Measurements from ENCODE around the gene GNB3. TPM values are rescaled to one million over a fixed set of nuclear protein-coding genes. Genes with fewer than 3 reads are reported as not detected.

Gene GNB3
- total RNA-seq, 4 donors from 2014 or later, result 0.17 to 1.2 (median 0.52) TPM; not detected in 1

DNA sequence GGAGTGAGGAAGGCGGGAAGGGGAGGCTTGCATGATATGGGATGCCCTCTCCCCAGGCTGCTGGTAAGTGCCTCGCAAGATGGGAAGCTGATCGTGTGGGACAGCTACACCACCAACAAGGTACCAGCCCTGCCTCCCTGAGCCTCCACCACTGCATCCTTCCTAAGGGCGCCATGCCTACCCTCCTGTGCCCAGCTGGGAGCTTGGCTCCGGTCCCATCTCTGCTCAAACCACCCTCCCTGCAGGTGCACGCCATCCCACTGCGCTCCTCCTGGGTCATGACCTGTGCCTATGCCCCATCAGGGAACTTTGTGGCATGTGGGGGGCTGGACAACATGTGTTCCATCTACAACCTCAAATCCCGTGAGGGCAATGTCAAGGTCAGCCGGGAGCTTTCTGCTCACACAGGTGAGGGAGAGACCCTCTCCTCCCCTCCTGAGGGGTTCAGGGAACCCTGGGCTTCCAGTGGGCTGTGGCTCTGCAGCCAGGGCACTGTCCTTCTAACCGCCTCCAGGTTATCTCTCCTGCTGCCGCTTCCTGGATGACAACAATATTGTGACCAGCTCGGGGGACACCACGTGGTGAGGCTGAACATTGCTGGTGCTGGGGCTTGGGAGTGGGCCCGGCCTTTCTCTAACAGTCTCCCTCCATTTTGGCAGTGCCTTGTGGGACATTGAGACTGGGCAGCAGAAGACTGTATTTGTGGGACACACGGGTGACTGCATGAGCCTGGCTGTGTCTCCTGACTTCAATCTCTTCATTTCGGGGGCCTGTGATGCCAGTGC, 2.6 kb downstream of the GNB3 start:
- WGBS, 2 donors, result 80 to 83% methylated on average over 16 of the region's 16 CpGs
- no peak for DNase-seq (ENCODE audit: low spot score in 2 of 2)
- intact Hi-C loops (cut with DNase I; ENCODE audit: low total_unique reads), result no loop called here

DNA sequence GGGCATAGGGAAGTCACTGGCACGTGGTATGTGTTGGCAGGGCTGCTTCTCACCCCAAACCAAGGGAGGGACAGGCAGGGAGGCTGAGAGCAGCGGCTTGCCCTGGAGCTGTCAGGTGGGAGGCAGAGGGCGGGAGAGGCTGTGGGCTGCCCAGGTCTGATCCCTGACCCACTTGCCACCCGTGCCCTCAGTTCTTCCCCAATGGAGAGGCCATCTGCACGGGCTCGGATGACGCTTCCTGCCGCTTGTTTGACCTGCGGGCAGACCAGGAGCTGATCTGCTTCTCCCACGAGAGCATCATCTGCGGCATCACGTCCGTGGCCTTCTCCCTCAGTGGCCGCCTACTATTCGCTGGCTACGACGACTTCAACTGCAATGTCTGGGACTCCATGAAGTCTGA, 4.7 kb downstream of the GNB3 start:
- no peak for DNase-seq (ENCODE audit: low spot score in 2 of 2)
- intact Hi-C loops (cut with DNase I; ENCODE audit: low total_unique reads), result no loop called here
- H3K4me3 ChIP-seq (ENCODE audit: low read depth, poor library complexity, severe bottlenecking), result no peak overlapping the region
- TF ChIP-seq, protein P1, sequence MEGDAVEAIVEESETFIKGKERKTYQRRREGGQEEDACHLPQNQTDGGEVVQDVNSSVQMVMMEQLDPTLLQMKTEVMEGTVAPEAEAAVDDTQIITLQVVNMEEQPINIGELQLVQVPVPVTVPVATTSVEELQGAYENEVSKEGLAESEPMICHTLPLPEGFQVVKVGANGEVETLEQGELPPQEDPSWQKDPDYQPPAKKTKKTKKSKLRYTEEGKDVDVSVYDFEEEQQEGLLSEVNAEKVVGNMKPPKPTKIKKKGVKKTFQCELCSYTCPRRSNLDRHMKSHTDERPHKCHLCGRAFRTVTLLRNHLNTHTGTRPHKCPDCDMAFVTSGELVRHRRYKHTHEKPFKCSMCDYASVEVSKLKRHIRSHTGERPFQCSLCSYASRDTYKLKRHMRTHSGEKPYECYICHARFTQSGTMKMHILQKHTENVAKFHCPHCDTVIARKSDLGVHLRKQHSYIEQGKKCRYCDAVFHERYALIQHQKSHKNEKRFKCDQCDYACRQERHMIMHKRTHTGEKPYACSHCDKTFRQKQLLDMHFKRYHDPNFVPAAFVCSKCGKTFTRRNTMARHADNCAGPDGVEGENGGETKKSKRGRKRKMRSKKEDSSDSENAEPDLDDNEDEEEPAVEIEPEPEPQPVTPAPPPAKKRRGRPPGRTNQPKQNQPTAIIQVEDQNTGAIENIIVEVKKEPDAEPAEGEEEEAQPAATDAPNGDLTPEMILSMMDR (IDR thresholded peaks at IDR 0.05), result no peak
- no peak for TF ChIP-seq POLR2A (IDR thresholded peaks at IDR 0.05)
- 89 to 90% methylated on average over 17 of the region's 17 CpGs for WGBS, 2 donors

More for the DNA sequence above, 2.6 kb downstream of the GNB3 start:
- no peak overlapping the region for H3K4me3 ChIP-seq (ENCODE audit: low read depth, poor library complexity, severe bottlenecking)
- TF ChIP-seq, protein P1 (IDR thresholded peaks at IDR 0.05), result no peak
- no peak for TF ChIP-seq POLR2A (IDR thresholded peaks at IDR 0.05)

DNA sequence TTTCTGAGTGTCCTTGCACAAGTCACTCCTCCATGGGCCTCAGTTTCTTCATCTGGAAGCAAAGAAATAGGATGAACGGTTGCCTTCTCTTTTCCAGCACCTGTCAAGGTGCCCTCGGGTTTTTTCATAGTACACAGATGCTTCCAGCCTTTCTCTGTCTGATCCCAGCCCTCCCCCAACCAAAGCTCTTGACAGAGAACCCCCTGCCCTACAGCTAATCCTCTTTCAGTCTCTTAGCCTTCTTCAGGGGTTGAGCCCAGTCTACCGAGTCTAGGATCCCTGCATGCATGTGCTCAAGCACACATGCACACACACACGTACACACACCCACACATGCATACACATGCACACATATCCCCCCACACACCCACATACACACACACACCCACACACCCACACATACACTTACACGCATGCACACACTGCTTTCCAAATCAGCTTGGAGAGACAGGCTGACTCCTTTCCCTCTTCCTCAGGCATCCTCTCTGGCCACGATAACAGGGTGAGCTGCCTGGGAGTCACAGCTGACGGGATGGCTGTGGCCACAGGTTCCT, 5.7 kb downstream of the GNB3 start:
- no peak overlapping the region for H3K4me3 ChIP-seq (ENCODE audit: low read depth, poor library complexity, severe bottlenecking)
- TF ChIP-seq POLR2A (IDR thresholded peaks at IDR 0.05), result no peak
- TF ChIP-seq, protein P1 (IDR thresholded peaks at IDR 0.05), result no peak
- no peak for DNase-seq (ENCODE audit: low spot score in 2 of 2)
- intact Hi-C loops (cut with DNase I; ENCODE audit: low total_unique reads), result no loop called here
- 84 to 88% methylated on average over 7 of the region's 7 CpGs for WGBS, 2 donors

DNA sequence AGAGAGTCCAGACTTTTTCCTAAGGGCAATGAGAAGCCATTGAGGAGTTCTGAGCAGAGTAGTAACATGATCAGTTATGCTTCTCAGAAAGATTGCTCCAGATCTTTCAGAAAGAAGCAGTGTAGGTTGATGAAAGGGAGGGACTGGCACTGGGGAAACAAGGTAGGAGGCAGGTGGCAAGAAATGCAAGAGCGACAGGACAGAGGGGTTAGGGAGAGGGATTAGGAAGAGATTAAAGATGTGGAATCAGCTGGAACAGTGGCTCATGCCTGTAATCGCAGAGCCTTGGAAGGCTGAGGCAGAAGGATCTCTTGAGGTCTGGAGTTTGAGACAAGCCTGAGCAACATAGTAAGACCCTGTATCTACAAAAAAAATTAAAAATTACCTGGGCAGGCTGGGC, 7.0 kb downstream of the GNB3 start:
- intact Hi-C loops (cut with DNase I; ENCODE audit: low total_unique reads), result no loop called here
- DNase-seq (ENCODE audit: low spot score in 2 of 2), result no peak
- no peak overlapping the region for H3K4me3 ChIP-seq (ENCODE audit: low read depth, poor library complexity, severe bottlenecking)
- 85 to 92% methylated on average over 2 of the region's 2 CpGs for WGBS, 2 donors
- no peak for TF ChIP-seq POLR2A (IDR thresholded peaks at IDR 0.05)

DNA sequence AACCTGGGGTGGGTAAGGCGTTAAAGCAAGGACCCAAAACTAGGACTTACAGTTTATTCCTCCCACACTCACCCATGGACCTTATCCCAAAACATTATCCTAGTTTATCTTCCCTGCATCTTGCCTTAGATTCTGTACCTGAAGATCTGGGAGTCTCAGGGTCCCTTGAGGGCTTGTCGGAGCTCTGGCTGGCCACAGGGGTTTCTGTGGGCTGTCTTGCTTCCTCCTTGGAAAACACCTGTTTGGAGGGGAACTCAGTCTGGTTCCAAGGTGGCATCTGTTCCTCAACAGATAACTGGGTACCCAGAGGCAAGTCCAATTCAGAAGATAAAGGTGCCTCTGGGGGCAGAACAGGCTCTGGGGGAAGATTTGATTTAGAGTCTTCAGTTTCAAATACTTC, 8.7 kb downstream of the GNB3 start:
- WGBS, 2 donors, result 93 to 94% methylated on average over 2 of the region's 2 CpGs
- intact Hi-C loops (cut with DNase I; ENCODE audit: low total_unique reads), result no loop called here
- TF ChIP-seq, protein P1 (IDR thresholded peaks at IDR 0.05), result no peak
- TF ChIP-seq POLR2A (IDR thresholded peaks at IDR 0.05), result no peak
- no peak overlapping the region for H3K4me3 ChIP-seq (ENCODE audit: low read depth, poor library complexity, severe bottlenecking)
- no peak for DNase-seq (ENCODE audit: low spot score in 2 of 2)

DNA sequence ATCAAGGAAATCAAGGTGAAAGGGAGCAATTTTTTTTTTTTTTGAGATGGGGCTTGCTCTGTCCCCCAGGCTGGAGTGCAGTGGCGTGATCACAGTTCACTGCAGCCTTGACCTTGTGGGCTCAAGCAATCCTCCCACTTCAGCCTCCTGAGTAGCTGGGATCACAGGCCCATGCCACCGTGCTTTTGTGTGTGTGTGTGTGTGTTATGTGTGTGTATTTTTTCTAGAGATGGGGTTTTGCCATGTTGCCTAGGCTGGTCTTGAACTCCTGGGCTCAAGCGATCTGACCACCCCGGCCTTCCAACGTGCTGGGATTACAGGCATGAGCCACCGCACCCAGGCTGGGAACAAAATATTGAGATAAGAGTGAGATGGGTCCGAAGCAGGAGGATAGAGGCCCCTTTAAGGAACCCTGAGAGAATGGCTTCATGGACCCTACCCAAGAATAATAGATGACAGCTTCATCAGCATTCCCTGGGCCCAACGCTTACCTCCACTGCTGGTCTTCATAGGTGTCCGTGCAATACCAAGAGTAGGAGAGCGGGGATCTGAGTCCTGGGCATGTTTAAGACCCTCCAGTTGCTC, 9.3 kb downstream of the GNB3 start:
- intact Hi-C loops (cut with DNase I; ENCODE audit: low total_unique reads), result no loop called here
- DNase-seq (ENCODE audit: low spot score in 2 of 2), result no peak
- H3K4me3 ChIP-seq (ENCODE audit: low read depth, poor library complexity, severe bottlenecking), result no peak overlapping the region
- 83 to 89% methylated on average over 10 of the region's 10 CpGs for WGBS, 2 donors
- no peak for TF ChIP-seq POLR2A (IDR thresholded peaks at IDR 0.05)

Data from lower leg skin (tissue), 4 donors.